CD4-positive, alpha-beta memory T cell (primary cell): ENCODE measurements around the gene CAMSAP2. TPM values are rescaled to one million over a fixed set of nuclear protein-coding genes. Genes with fewer than 3 reads are reported as not detected.

Experiments used
- CTCF ChIA-PET: fragments of 350-600 bp; sonication (Branson Sonifier 250); formaldehyde crosslinking; loops from one replicate; lab custom pipeline; 2021; ENCODE audit warnings: inconsistent platforms; ENCODE audit not compliant: partially characterized antibody; lab: Charles Lee
- POLR2A ChIA-PET: fragments of 350-600 bp; sonication (Branson Sonifier 250); formaldehyde crosslinking; loops from one replicate; lab custom pipeline; 2021; ENCODE audit not compliant: partially characterized antibody; lab: Charles Lee
- DNase-seq, 5 donors: peaks; one replicate each; pipeline versions ENCODE4 v3.0.0 to v3.0.0-alpha.2; 2020 to 2022; ENCODE audit warnings: mixed read lengths in 1 of 5
- H3K27ac ChIP-seq: one replicate; pipeline ENCODE4 v1.7.0; 2013; ENCODE audit warnings: low read depth, low read length
- H3K27me3 ChIP-seq: 2 replicates; pipeline ENCODE4 v1.7.0; 2013; ENCODE audit warnings: mild to moderate bottlenecking, low read length, moderate library complexity; ENCODE audit not compliant: insufficient read depth
- H3K36me3 ChIP-seq: 2 replicates; pipeline ENCODE4 v1.7.0; 2013; ENCODE audit warnings: mild to moderate bottlenecking, low read length, moderate library complexity; ENCODE audit not compliant: insufficient read depth
- H3K4me1 ChIP-seq: 2 replicates; pipeline ENCODE4 v1.7.0; 2013; ENCODE audit warnings: mild to moderate bottlenecking, low read length, moderate library complexity; ENCODE audit not compliant: insufficient read depth
- H3K4me3 ChIP-seq, 2 donors: one replicate each; pipeline ENCODE4 v1.7.0; 2013; ENCODE audit warnings: low read length in 2 of 2, mild to moderate bottlenecking in 1 of 2
- H3K9me3 ChIP-seq, 2 donors: one replicate each; pipeline ENCODE4 v1.7.0; 2013; ENCODE audit warnings: low read length in 2 of 2, control low read depth in 1 of 2; ENCODE audit not compliant: control insufficient read depth in 1 of 2
- H3K27ac Mint-ChIP-seq, 7 donors: one replicate each; pipeline ENCODE4 v1.8.0; 2020 to 2021; ENCODE audit warnings: mixed read lengths in 7 of 7, mild to moderate bottlenecking in 6 of 7, inconsistent platforms in 3 of 7, moderate library complexity in 3 of 7
- H3K27me3 Mint-ChIP-seq, 2 donors: one replicate each; pipeline ENCODE4 v1.8.0; 2020 to 2021; ENCODE audit warnings: mixed read lengths in 2 of 2
- H3K36me3 Mint-ChIP-seq, 2 donors: one replicate each; pipeline ENCODE4 v1.8.0; 2020 to 2021; ENCODE audit warnings: mixed read lengths in 2 of 2, inconsistent platforms in 1 of 2, mild to moderate bottlenecking in 1 of 2
- H3K4me1 Mint-ChIP-seq, 4 donors: one replicate each; pipeline ENCODE4 v1.8.0; 2020 to 2021; ENCODE audit warnings: mixed read lengths in 4 of 4, mild to moderate bottlenecking in 1 of 4
- H3K4me3 Mint-ChIP-seq, 8 donors: one replicate each; pipeline ENCODE4 v1.8.0; 2020 to 2021; ENCODE audit warnings: mixed read lengths in 8 of 8, mild to moderate bottlenecking in 7 of 8, moderate library complexity in 6 of 8, inconsistent platforms in 3 of 8
- H3K9me3 Mint-ChIP-seq, 8 donors: one replicate each; pipeline ENCODE4 v1.8.0; 2020 to 2021; ENCODE audit warnings: mixed read lengths in 8 of 8, mild to moderate bottlenecking in 5 of 8, inconsistent platforms in 3 of 8, moderate library complexity in 1 of 8
- intact Hi-C: fragments of 100-400 bp; cut with micrococcal nuclease; formaldehyde crosslinking; loops from one replicate; pipeline ENCODE4 v1.15.1; 2023
- polyA plus RNA-seq, 2 donors: library from polyadenylated mRNA; unstranded; fragments of 300-500 nt; fragmentation: Illumina TruSeq; gene quantifications; one replicate each; pipeline ENCODE4 v1.2.3, GENCODE V29; 2021
- total RNA-seq, 2 experiments: library from RNA; stranded (reverse); gene quantifications; one replicate each; pipeline ENCODE4 v1.2.3, GENCODE V29; 2021

CAMSAP2 gene
- total and polyA plus RNA-seq, 4 experiments from 2014 or later = 1.1 to 7.5 (median 3.7) TPM

DNA sequence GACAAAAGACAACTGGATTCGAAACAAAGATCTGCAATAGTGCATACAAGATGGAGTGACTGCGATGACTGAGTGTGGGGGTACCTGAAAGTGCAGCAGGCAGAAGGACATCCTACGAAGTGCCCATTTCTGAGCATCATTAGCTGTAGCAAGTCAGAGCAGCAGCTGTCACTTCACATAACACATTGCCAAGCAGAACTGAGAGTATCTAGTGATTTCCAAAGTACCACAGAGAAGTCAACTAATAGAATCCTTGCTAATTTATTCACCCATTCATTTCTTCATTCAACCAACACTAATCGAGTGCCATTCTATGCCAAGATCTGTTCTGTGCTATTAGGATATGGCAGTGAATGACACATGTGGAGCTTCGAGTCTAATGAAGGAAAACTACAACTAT lies 31.6 kb upstream of the CAMSAP2 start:
- CTCF ChIA-PET = interaction anchor here (1.4 kb wide), 1 partner anchor 37 kb away, joined by 3 read pairs; the partner anchor contains the start of gene DDX59
- H3K36me3 ChIP-seq = no peaks in the 10 kb centered on the region
- no peak for DNase-seq
- intact Hi-C loops = no loop called here
- Mint-ChIP-seq H3K4me1 (no peaks in the 10 kb centered on the region), H3K27ac (no peak overlapping the region), H3K27me3 (peaks cover 0 to 2% of the 10 kb centered on the region in 2 donors), H3K4me3 (no peak overlapping the region), H3K36me3 (no peaks in the 10 kb centered on the region), H3K9me3 (no peaks in the 10 kb centered on the region)
- POLR2A ChIA-PET = no interaction called here
- no peaks in the 10 kb centered on the region for H3K27me3 ChIP-seq
- no peaks in the 10 kb centered on the region for H3K9me3 ChIP-seq
- no peaks in the 10 kb centered on the region for H3K4me1 ChIP-seq
- no peak overlapping the region for H3K27ac ChIP-seq
- no peak overlapping the region for H3K4me3 ChIP-seq

DNA sequence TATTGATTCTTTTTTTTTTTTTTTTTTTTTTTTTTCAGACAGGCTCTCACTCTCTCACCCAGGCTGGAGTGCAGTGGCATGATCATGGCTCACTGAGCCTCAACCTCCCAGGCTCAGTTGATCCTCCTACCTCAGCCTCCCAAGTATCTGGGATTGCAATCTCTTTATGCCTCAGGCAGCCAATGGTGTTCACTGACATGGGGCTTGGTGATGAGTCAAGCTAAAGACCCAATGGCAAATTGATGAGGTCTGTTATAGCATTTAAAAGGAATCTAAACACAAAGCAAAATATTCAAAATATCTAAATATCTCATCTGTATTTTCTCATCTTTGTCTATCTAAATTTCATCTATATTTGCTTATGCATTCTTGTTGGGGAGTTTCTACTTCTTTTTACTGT lies 30.5 kb upstream of the CAMSAP2 start:
- H3K36me3 Mint-ChIP-seq = no peaks in the 10 kb centered on the region
- Histone ChIP-seq H3K36me3 (no peaks in the 10 kb centered on the region), H3K27me3 (no peaks in the 10 kb centered on the region), H3K27ac (no peak overlapping the region), H3K9me3 (no peaks in the 10 kb centered on the region), H3K4me1 (no peaks in the 10 kb centered on the region), H3K4me3 (no peak overlapping the region)
- H3K4me3 Mint-ChIP-seq = no peak overlapping the region
- DNase-seq = no peak
- CTCF ChIA-PET = no interaction called here
- intact Hi-C loops = no loop called here
- peaks cover 0 to 2% of the 10 kb centered on the region in 2 donors for H3K27me3 Mint-ChIP-seq
- H3K9me3 Mint-ChIP-seq = no peaks in the 10 kb centered on the region
- H3K27ac Mint-ChIP-seq = no peak overlapping the region
- H3K4me1 Mint-ChIP-seq = no peaks in the 10 kb centered on the region
- POLR2A ChIA-PET = no interaction called here

DNA sequence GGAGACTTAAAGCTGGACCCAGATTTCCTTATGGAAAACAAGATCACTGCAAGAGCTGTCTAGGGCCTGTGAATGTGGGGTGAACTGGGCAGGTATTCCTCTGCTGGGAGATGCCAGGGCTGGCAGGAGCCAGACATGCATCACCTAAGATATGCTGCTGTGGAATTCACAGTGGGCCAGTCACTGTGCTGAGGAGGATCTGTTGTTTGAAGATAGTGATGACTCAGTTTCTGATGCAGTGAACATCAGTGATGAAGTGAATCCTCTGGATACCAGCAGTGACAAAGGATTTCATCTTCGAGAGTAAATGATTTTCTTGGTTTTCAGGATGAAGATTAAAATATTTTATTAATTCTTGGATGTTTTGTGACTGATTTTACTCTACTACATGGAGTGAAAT lies 29.9 kb upstream of the CAMSAP2 start:
- Mint-ChIP-seq H3K4me3 (no peak overlapping the region), H3K27me3 (peaks cover 0 to 4% of the 10 kb centered on the region in 2 donors), H3K4me1 (no peaks in the 10 kb centered on the region), H3K9me3 (no peaks in the 10 kb centered on the region), H3K27ac (no peak overlapping the region), H3K36me3 (no peaks in the 10 kb centered on the region)
- no peaks in the 10 kb centered on the region for H3K4me1 ChIP-seq
- intact Hi-C loops = no loop called here
- H3K9me3 ChIP-seq = no peaks in the 10 kb centered on the region
- H3K36me3 ChIP-seq = no peaks in the 10 kb centered on the region
- DNase-seq = no peak
- ChIA-PET POLR2A (no interaction called here), CTCF (no interaction called here)
- H3K27me3 ChIP-seq = no peaks in the 10 kb centered on the region
- H3K27ac ChIP-seq = no peak overlapping the region
- H3K4me3 ChIP-seq = no peak overlapping the region

GRCh38 chr1:200710166-200710565 lies 28.5 kb upstream of the CAMSAP2 start:
- H3K4me1 Mint-ChIP-seq = no peaks in the 10 kb centered on the region
- no peak for DNase-seq
- Histone ChIP-seq H3K27ac (no peak overlapping the region), H3K4me3 (no peak overlapping the region), H3K36me3 (no peaks in the 10 kb centered on the region), H3K4me1 (no peaks in the 10 kb centered on the region), H3K9me3 (no peaks in the 10 kb centered on the region), H3K27me3 (no peaks in the 10 kb centered on the region)
- intact Hi-C loops = no loop called here
- POLR2A ChIA-PET = interaction anchor here (0.5 kb wide), 1 partner anchor 1764 kb away, joined by 3 read pairs; no protein-coding TSS in a partner anchor
- CTCF ChIA-PET = no interaction called here
- no peaks in the 10 kb centered on the region for H3K36me3 Mint-ChIP-seq
- H3K9me3 Mint-ChIP-seq = peaks cover 0 to 2% (median 0%) of the 10 kb centered on the region in 8 donors
- H3K27ac Mint-ChIP-seq = no peak overlapping the region
- peaks cover 0 to 5% of the 10 kb centered on the region in 2 donors for H3K27me3 Mint-ChIP-seq
- no peak overlapping the region for H3K4me3 Mint-ChIP-seq

GRCh38 chr1:200714504-200715187 lies 24.0 kb upstream of the CAMSAP2 start:
- Mint-ChIP-seq H3K4me3 (no peak overlapping the region), H3K4me1 (no peaks in the 10 kb centered on the region), H3K27ac (no peak overlapping the region), H3K36me3 (no peaks in the 10 kb centered on the region), H3K27me3 (peaks cover 0 to 3% of the 10 kb centered on the region in 2 donors), H3K9me3 (peaks cover 0 to 2% (median 0%) of the 10 kb centered on the region in 8 donors)
- Histone ChIP-seq H3K4me3 (no peak overlapping the region), H3K27me3 (no peaks in the 10 kb centered on the region), H3K4me1 (no peaks in the 10 kb centered on the region), H3K36me3 (no peaks in the 10 kb centered on the region), H3K27ac (no peak overlapping the region), H3K9me3 (no peaks in the 10 kb centered on the region)
- POLR2A ChIA-PET = no interaction called here
- CTCF ChIA-PET = no interaction called here
- intact Hi-C loops = no loop called here
- DNase-seq = no peak

GRCh38 chr1:200720199-200720598 lies 18.5 kb upstream of the CAMSAP2 start:
- intact Hi-C loops = no loop called here
- no peak overlapping the region for H3K4me3 ChIP-seq
- ChIA-PET CTCF (no interaction called here), POLR2A (no interaction called here)
- Mint-ChIP-seq H3K27me3 (peaks cover 3% of the 10 kb centered on the region in 2 donors), H3K4me1 (no peaks in the 10 kb centered on the region), H3K27ac (no peak overlapping the region), H3K36me3 (no peaks in the 10 kb centered on the region), H3K4me3 (no peak overlapping the region), H3K9me3 (no peaks in the 10 kb centered on the region)
- no peak for DNase-seq
- H3K27ac ChIP-seq = no peak overlapping the region
- H3K36me3 ChIP-seq = no peaks in the 10 kb centered on the region
- H3K27me3 ChIP-seq = no peaks in the 10 kb centered on the region
- no peaks in the 10 kb centered on the region for H3K4me1 ChIP-seq
- H3K9me3 ChIP-seq = no peaks in the 10 kb centered on the region

DNA sequence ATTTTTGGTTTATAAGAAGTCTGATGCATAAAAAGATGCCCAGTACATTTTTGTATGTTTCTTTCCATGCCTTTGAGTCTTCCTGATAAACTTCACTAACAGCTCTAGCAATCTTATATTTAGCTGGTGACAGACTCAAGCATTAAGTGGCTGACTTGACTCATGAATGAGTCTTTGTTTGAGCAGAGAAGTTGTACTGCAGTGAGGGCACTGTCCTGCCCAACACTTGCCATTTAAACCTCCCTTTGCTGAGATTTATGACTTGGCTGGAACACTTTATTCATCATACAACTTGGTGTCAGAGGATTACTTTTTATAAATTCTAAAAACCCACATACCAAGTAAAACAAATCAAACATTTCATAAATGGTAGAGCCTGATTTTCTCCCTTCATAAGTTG lies 14.6 kb upstream of the CAMSAP2 start:
- H3K36me3 ChIP-seq = no peaks in the 10 kb centered on the region
- H3K9me3 Mint-ChIP-seq = no peaks in the 10 kb centered on the region
- CTCF ChIA-PET = no interaction called here
- no peak overlapping the region for H3K4me3 ChIP-seq
- no peaks in the 10 kb centered on the region for H3K4me1 ChIP-seq
- H3K4me1 Mint-ChIP-seq = no peaks in the 10 kb centered on the region
- no peaks in the 10 kb centered on the region for H3K36me3 Mint-ChIP-seq
- intact Hi-C loops = no loop called here
- no peak for DNase-seq
- POLR2A ChIA-PET = no interaction called here
- no peaks in the 10 kb centered on the region for H3K27me3 ChIP-seq
- H3K27ac Mint-ChIP-seq = no peak overlapping the region
- no peak overlapping the region for H3K27ac ChIP-seq
- H3K4me3 Mint-ChIP-seq = no peak overlapping the region
- H3K9me3 ChIP-seq = no peaks in the 10 kb centered on the region
- peaks cover 3% of the 10 kb centered on the region in 2 donors for H3K27me3 Mint-ChIP-seq
